ENCODE results near the gene MTPN.

DNA sequence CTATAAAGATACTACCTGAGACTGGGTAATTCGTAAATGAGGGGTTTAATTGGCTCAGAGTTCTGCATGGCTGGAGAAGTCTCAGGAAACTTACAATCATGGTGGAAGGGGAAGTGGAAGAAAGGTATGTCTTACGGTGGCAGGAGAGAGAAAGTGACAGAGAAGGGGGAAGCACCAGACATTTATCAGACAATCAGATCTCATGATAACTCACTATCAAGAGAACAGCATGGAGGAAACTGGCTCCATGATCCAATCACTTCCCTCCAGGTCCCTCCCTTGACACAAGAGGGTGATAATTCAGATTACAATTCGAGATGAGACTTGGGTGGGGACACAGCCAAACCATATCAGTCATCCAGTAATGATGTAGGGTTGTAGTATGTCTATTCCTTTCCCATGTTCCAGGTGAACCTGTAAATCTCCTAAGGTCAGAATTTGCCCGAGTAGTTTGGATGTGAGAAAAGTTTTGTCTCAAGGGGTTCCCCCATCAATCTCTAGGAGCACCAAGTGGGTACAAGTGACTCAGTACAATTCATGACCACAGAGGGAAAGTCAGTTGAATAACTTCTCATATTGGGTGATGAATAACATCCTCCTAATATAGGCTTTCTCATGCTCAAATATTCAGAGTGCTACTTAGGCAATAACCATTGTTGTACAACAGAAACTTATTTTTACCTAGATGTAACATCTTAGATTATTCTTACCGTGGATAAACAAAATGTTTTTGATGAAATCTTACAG, 39.7 kb upstream of the MTPN start:
- TF ChIP-seq GATA2 (IDR thresholded peaks at IDR 0.05; ENCODE audit: low read depth, low read length) = no peak
- no peak for TF ChIP-seq GATA3 (IDR thresholded peaks at IDR 0.05; ENCODE audit: low read depth, low read length)
